ENCODE results near the gene FOXL2NB. TPM values are rescaled to one million over a fixed set of nuclear protein-coding genes. Genes with fewer than 3 reads are reported as not detected.

Gene FOXL2NB
- total RNA-seq, 1 experiment from 2014 or later, result 11.4 TPM

GRCh38 chr3:138995706-138996105 is 48.7 kb downstream of the FOXL2NB start:
- intact Hi-C loops (cut with micrococcal nuclease; ENCODE audit: unreplicated experiment) (no loop called here), in situ Hi-C loops (cut with HindIII; ENCODE audit: low pct_unique_long_range_greater_than_20kb, low sequenced_read_pairs) (no loop called here)
- H3K4me1 ChIP-seq (ENCODE audit: control insufficient read depth, insufficient read depth, low read length), result no peaks in the 10 kb centered on the region
- POLR2A ChIA-PET, result interaction anchor here (0.6 kb wide), 1 partner anchor 436 kb away, joined by 3 read pairs; no protein-coding TSS in a partner anchor
- H3K27ac ChIP-seq (ENCODE audit: low read length), result no peak overlapping the region
- no peaks in the 10 kb centered on the region for H3K36me3 ChIP-seq (ENCODE audit: control insufficient read depth, insufficient read depth, low read length)
- H3K27me3 ChIP-seq (ENCODE audit: control insufficient read depth, insufficient read depth, low read length), result peaks cover 18% of the 10 kb centered on the region
- ATAC-seq, result no peak
- no TSS peak for BruUV-seq (replicated peaks)
- TF ChIP-seq, protein P1, sequence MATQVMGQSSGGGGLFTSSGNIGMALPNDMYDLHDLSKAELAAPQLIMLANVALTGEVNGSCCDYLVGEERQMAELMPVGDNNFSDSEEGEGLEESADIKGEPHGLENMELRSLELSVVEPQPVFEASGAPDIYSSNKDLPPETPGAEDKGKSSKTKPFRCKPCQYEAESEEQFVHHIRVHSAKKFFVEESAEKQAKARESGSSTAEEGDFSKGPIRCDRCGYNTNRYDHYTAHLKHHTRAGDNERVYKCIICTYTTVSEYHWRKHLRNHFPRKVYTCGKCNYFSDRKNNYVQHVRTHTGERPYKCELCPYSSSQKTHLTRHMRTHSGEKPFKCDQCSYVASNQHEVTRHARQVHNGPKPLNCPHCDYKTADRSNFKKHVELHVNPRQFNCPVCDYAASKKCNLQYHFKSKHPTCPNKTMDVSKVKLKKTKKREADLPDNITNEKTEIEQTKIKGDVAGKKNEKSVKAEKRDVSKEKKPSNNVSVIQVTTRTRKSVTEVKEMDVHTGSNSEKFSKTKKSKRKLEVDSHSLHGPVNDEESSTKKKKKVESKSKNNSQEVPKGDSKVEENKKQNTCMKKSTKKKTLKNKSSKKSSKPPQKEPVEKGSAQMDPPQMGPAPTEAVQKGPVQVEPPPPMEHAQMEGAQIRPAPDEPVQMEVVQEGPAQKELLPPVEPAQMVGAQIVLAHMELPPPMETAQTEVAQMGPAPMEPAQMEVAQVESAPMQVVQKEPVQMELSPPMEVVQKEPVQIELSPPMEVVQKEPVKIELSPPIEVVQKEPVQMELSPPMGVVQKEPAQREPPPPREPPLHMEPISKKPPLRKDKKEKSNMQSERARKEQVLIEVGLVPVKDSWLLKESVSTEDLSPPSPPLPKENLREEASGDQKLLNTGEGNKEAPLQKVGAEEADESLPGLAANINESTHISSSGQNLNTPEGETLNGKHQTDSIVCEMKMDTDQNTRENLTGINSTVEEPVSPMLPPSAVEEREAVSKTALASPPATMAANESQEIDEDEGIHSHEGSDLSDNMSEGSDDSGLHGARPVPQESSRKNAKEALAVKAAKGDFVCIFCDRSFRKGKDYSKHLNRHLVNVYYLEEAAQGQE (IDR thresholded peaks at IDR 0.05; ENCODE audit: insufficient read depth in 1 of 2, low read depth in 2 of 2, low read length in 1 of 2), result no peak
- no peak for TF ChIP-seq TCF7L2 (IDR thresholded peaks at IDR 0.05; ENCODE audit: low read depth, low read length)
- no peak for TF ChIP-seq SIN3A (IDR thresholded peaks at IDR 0.05; ENCODE audit: borderline replicate concordance, insufficient read depth, low read depth, low read length)
- TF ChIP-seq, protein P2, sequence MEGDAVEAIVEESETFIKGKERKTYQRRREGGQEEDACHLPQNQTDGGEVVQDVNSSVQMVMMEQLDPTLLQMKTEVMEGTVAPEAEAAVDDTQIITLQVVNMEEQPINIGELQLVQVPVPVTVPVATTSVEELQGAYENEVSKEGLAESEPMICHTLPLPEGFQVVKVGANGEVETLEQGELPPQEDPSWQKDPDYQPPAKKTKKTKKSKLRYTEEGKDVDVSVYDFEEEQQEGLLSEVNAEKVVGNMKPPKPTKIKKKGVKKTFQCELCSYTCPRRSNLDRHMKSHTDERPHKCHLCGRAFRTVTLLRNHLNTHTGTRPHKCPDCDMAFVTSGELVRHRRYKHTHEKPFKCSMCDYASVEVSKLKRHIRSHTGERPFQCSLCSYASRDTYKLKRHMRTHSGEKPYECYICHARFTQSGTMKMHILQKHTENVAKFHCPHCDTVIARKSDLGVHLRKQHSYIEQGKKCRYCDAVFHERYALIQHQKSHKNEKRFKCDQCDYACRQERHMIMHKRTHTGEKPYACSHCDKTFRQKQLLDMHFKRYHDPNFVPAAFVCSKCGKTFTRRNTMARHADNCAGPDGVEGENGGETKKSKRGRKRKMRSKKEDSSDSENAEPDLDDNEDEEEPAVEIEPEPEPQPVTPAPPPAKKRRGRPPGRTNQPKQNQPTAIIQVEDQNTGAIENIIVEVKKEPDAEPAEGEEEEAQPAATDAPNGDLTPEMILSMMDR (IDR thresholded peaks at IDR 0.05), result no peak
- no peak for TF ChIP-seq POLR2AphosphoS5 (IDR thresholded peaks at IDR 0.05; ENCODE audit: low read depth, low read length)
- CTCF ChIA-PET, result no interaction called here
- H3K9me3 ChIP-seq (ENCODE audit: control insufficient read depth, insufficient read depth, low read depth, low read length), result peaks cover 7% of the 10 kb centered on the region; the same call in 1 of the 2 replicates
- no peak overlapping the region for H3K4me3 ChIP-seq (ENCODE audit: low read depth in 2 of 2, low read length in 2 of 2)
- DNase-seq (ENCODE audit: low read depth, low spot score), result no peak

Other genes starting within 250 kb of the FOXL2NB start
- gene PIK3CB, start 112.3 kb upstream of the FOXL2NB start, total RNA-seq (2021; ENCODE audit: unreplicated experiment), result 73.9 TPM
- gene FOXL2, start 80 bp upstream of the FOXL2NB start, total RNA-seq (2021; ENCODE audit: unreplicated experiment), result 12.7 TPM
- gene PRR23A, start 59.1 kb downstream of the FOXL2NB start, total RNA-seq (2021; ENCODE audit: unreplicated experiment), result not detected
- gene PRR23B, start 73.7 kb downstream of the FOXL2NB start, total RNA-seq (2021; ENCODE audit: unreplicated experiment), result not detected
- not detected for gene PRR23C, start 97.7 kb downstream of the FOXL2NB start, total RNA-seq (2021; ENCODE audit: unreplicated experiment)

Data from Panc1 (cell line).